IMR-90 (cell line): ENCODE data around the gene ZFAND2A. TPM values are rescaled to one million over a fixed set of nuclear protein-coding genes. Genes with fewer than 3 reads are reported as not detected.

Experiments
- ATAC-seq: fragments of 200-7000 bp; cut with Tn5 transposase; 2 replicates; pipeline ENCODE4 v1.9.1; 2020; ENCODE audit warnings: low read depth, mild to moderate bottlenecking, moderate library complexity
- BruUV-seq: library from RNA; stranded (reverse); fragments of 400-500 nt; replicated peaks from 2 replicates; lab custom pipeline; 2021; lab: Mats Ljungman, UMichigan
- CTCF ChIA-PET: fragments of 300-600 bp; formaldehyde crosslinking; extraction: SDS; loops from one replicate; lab custom pipeline; 2021; ENCODE audit warnings: antibody characterized with exemption; lab: Yijun Ruan, JAX
- POLR2A ChIA-PET: fragments of 300-600 bp; sonication (Branson Sonifier 250); formaldehyde crosslinking; loops from one replicate; lab custom pipeline; 2022; ENCODE audit warnings: antibody characterized with exemption; ENCODE audit not compliant: unreplicated experiment; lab: Charles Lee
- DNase-seq: peaks from one replicate; pipeline ENCODE4 v3.0.0; 2013
- H2AFZ ChIP-seq: replicated peaks from 2 replicates; pipeline ENCODE3; 2013; ENCODE audit warnings: low read length, mild to moderate bottlenecking; ENCODE audit not compliant: poor library complexity
- H2AK5ac ChIP-seq: 2 replicates; pipeline ENCODE4 v1.6.1; 2013; ENCODE audit warnings: low read depth, low read length, inconsistent platforms
- H2AK9ac ChIP-seq: replicated peaks from 2 replicates; pipeline ENCODE3; 2013; ENCODE audit warnings: mild to moderate bottlenecking, low read depth, low read length, moderate library complexity; ENCODE audit not compliant: poor library complexity
- H2BK120ac ChIP-seq: 2 replicates; pipeline ENCODE4 v1.6.1; 2013; ENCODE audit warnings: low read depth, low read length, inconsistent platforms
- H2BK15ac ChIP-seq: 3 replicates; pipeline ENCODE4 v1.6.1; 2013; ENCODE audit warnings: low read depth, low read length, inconsistent platforms
- H2BK20ac ChIP-seq: 2 replicates; pipeline ENCODE4 v1.6.1; 2013; ENCODE audit warnings: low read depth, mild to moderate bottlenecking, inconsistent platforms, low read length, moderate library complexity
- H2BK5ac ChIP-seq: 2 replicates; pipeline ENCODE4 v1.6.1; 2013; ENCODE audit warnings: mild to moderate bottlenecking, low read depth, low read length, inconsistent platforms; ENCODE audit not compliant: poor library complexity, severe bottlenecking
- H3K14ac ChIP-seq: replicated peaks from 2 replicates; pipeline ENCODE4 v1.6.1; 2013; ENCODE audit warnings: low read depth, low read length, inconsistent platforms
- H3K18ac ChIP-seq: 2 replicates; pipeline ENCODE4 v1.6.1; 2013; ENCODE audit warnings: low read depth, low read length, control low read depth
- H3K23ac ChIP-seq: 2 replicates; pipeline ENCODE4 v1.6.1; 2013; ENCODE audit warnings: low read depth, low read length, inconsistent platforms
- H3K27ac ChIP-seq: 2 replicates; pipeline ENCODE4 v1.5.1; 2013; ENCODE audit warnings: mild to moderate bottlenecking, control low read depth, low read length; ENCODE audit not compliant: insufficient read depth
- H3K27me3 ChIP-seq: 2 replicates; pipeline ENCODE4 v1.6.1; 2013; ENCODE audit warnings: low read length; ENCODE audit not compliant: control insufficient read depth, insufficient read depth
- H3K36me3 ChIP-seq: 2 replicates; pipeline ENCODE4 v1.6.1; 2013; ENCODE audit warnings: low read length, mixed read lengths; ENCODE audit not compliant: control insufficient read depth, insufficient read depth
- H3K4ac ChIP-seq: 2 replicates; pipeline ENCODE4 v1.6.1; 2013; ENCODE audit warnings: low read depth, low read length, inconsistent platforms
- H3K4me1 ChIP-seq: 2 replicates; pipeline ENCODE4 v1.6.1; 2013; ENCODE audit warnings: low read length, mixed read lengths; ENCODE audit not compliant: control insufficient read depth, insufficient read depth
- H3K4me2 ChIP-seq: 2 replicates; pipeline ENCODE4 v1.6.1; 2013; ENCODE audit warnings: low read depth, mild to moderate bottlenecking, control low read depth, low read length, moderate library complexity
- H3K4me3 ChIP-seq: 2 replicates; pipeline ENCODE4 v1.5.1; 2013; ENCODE audit warnings: low read depth, mild to moderate bottlenecking, control low read depth, low read length, moderate library complexity; ENCODE audit not compliant: insufficient read depth
- H3K56ac ChIP-seq: 2 replicates; pipeline ENCODE4 v1.6.1; 2013; ENCODE audit warnings: low read length, inconsistent platforms; ENCODE audit not compliant: insufficient read depth; ENCODE audit errors: extremely low read depth
- H3K79me1 ChIP-seq, 2 experiments: 2 replicates each; pipeline ENCODE4 v1.6.1; 2013; ENCODE audit warnings: low read length in 2 of 2, inconsistent platforms in 1 of 2, low read depth in 1 of 2
- H3K9ac ChIP-seq: 2 replicates; pipeline ENCODE4 v1.6.1; 2013; ENCODE audit warnings: low read depth, low read length, control low read depth
- H3K9me1 ChIP-seq: 2 replicates; pipeline ENCODE4 v1.6.1; 2013; ENCODE audit warnings: low read length, inconsistent platforms; ENCODE audit not compliant: insufficient read depth
- H3K9me3 ChIP-seq: 2 replicates; pipeline ENCODE4 v1.6.1; 2013; ENCODE audit warnings: low read length; ENCODE audit not compliant: control insufficient read depth, insufficient read depth
- H4K20me1 ChIP-seq: 2 replicates; pipeline ENCODE4 v1.6.1; 2013; ENCODE audit warnings: low read length, inconsistent platforms; ENCODE audit not compliant: insufficient read depth
- H4K5ac ChIP-seq: 2 replicates; pipeline ENCODE4 v1.6.1; 2013; ENCODE audit warnings: mild to moderate bottlenecking, low read depth, low read length, control low read depth
- H4K8ac ChIP-seq, 2 experiments: 2 replicates each; pipeline ENCODE4 v1.6.1; 2013; ENCODE audit warnings: low read depth in 2 of 2, low read length in 2 of 2, control low read depth in 1 of 2, inconsistent platforms in 1 of 2
- H4K91ac ChIP-seq: 2 replicates; pipeline ENCODE4 v1.6.1; 2013; ENCODE audit warnings: low read depth, low read length, inconsistent platforms; ENCODE audit not compliant: insufficient read depth
- BHLHE40 ChIP-seq: fragments of 150-350 bp; IDR thresholded peaks from 2 replicates; pipeline ENCODE4 v1.6.1; 2016; ENCODE audit warnings: mild to moderate bottlenecking, low read depth, low read length
- CEBPB ChIP-seq: IDR thresholded peaks from 2 replicates; pipeline ENCODE4 v1.6.1; 2012; ENCODE audit warnings: low read depth, low read length, improper control_type of control experiment
- CHD1 ChIP-seq: IDR thresholded peaks from 2 replicates; pipeline ENCODE4 v1.6.1; 2012; ENCODE audit warnings: low read depth, low read length, improper control_type of control experiment
- ELK1 ChIP-seq: fragments of 150-350 bp; IDR thresholded peaks from 2 replicates; pipeline ENCODE4 v1.6.1; 2016; ENCODE audit warnings: low read depth, mild to moderate bottlenecking, low read length, moderate library complexity, borderline replicate concordance
- FOS ChIP-seq: fragments of 150-350 bp; IDR thresholded peaks from 2 replicates; pipeline ENCODE4 v1.6.1; 2016; ENCODE audit warnings: low read depth, low read length
- MAFK ChIP-seq: IDR thresholded peaks from 2 replicates; pipeline ENCODE4 v1.6.1; 2012; ENCODE audit warnings: low read depth, low read length, improper control_type of control experiment
- MAZ ChIP-seq: IDR thresholded peaks from 2 replicates; pipeline ENCODE4 v1.6.1; 2012; ENCODE audit warnings: low read depth, mild to moderate bottlenecking, low read length, improper control_type of control experiment, moderate library complexity, borderline replicate concordance
- MXI1 ChIP-seq: IDR thresholded peaks from 2 replicates; pipeline ENCODE4 v1.6.1; 2012; ENCODE audit warnings: low read depth, mild to moderate bottlenecking, low read length, moderate library complexity, borderline replicate concordance
- NFE2L2 ChIP-seq: fragments of 150-350 bp; IDR thresholded peaks from 2 replicates; pipeline ENCODE4 v1.6.1; 2016; ENCODE audit warnings: low read depth, mild to moderate bottlenecking, low read length
- POLR2A ChIP-seq: IDR thresholded peaks from 2 replicates; pipeline ENCODE4 v1.6.1; 2012; ENCODE audit warnings: mild to moderate bottlenecking, low read depth, low read length
- RAD21 ChIP-seq: IDR thresholded peaks from 2 replicates; pipeline ENCODE4 v1.6.1; 2012; ENCODE audit warnings: low read length, improper control_type of control experiment
- RCOR1 ChIP-seq: IDR thresholded peaks from 2 replicates; pipeline ENCODE4 v1.6.1; 2012; ENCODE audit warnings: mild to moderate bottlenecking, low read length, improper control_type of control experiment; ENCODE audit not compliant: insufficient replicate concordance
- RFX5 ChIP-seq: IDR thresholded peaks from 2 replicates; pipeline ENCODE4 v1.8.0; 2012; ENCODE audit warnings: low read depth, mild to moderate bottlenecking, low read length, moderate library complexity
- SMC3 ChIP-seq: fragments of 150-350 bp; IDR thresholded peaks from 2 replicates; pipeline ENCODE4 v1.6.1; 2016; ENCODE audit warnings: low read depth, mild to moderate bottlenecking, antibody characterized with exemption, low read length, moderate library complexity
- USF2 ChIP-seq: fragments of 150-350 bp; IDR thresholded peaks from 2 replicates; pipeline ENCODE4 v1.6.1; 2017; ENCODE audit warnings: mild to moderate bottlenecking, antibody characterized with exemption, low read length, low read depth
- WGBS, 2 experiments: methylation state at CpG; one replicate each; pipeline versions ENCODE4 v1.1.5 to v1.1.7; 2013; ENCODE audit warnings: missing lambda C conversion rate in 2 of 2; ENCODE audit not compliant: insufficient read length in 1 of 2; ENCODE audit errors: extremely low coverage in 2 of 2; 5-methylcytosine and 5-hydroxymethylcytosine counted together
- dilution Hi-C: fragments of 300-500 bp; cut with HindIII; formaldehyde crosslinking; loops from one replicate; pipeline ENCODE4 v1.14.3; 2018; ENCODE audit warnings: low sequenced_read_pairs; ENCODE audit not compliant: unreplicated experiment
- in situ Hi-C: fragments of 300-500 bp; cut with MboI; formaldehyde crosslinking; loops from 3 replicates; pipeline ENCODE4 v1.14.3; 2019; ENCODE audit warnings: low sequenced_read_pairs, inconsistent platforms, mixed read lengths
- intact Hi-C: fragments of 100-400 bp; cut with micrococcal nuclease; formaldehyde crosslinking; loops from 2 replicates; pipeline ENCODE4 v1.10.0; 2022
- polyA plus RNA-seq, 3 experiments: library from polyadenylated mRNA; depleted of rRNA; stranded (reverse); fragments of >200 nt; gene quantifications; 2 replicates each; pipeline ENCODE4 v1.2.3, GENCODE V29; 2012; ENCODE audit warnings: low replicate concordance in 1 of 3
- total RNA-seq: library from RNA; depleted of rRNA; stranded (reverse); fragments of >200 nt; gene quantifications from 2 replicates; pipeline ENCODE4 v1.2.3, GENCODE V29; 2012
- TF ChIP-seq, protein P1 (sequence below): conservative IDR thresholded peaks from 2 replicates; pipeline ENCODE4 v1.5.1; 2012; ENCODE audit warnings: mild to moderate bottlenecking, low read depth, low read length, improper control_type of control experiment

The ZFAND2A gene
- total and polyA plus RNA-seq, 2 of the 4 experiments (the other 2 are of a cell fraction), result 11.8 to 28.7 TPM

DNA sequence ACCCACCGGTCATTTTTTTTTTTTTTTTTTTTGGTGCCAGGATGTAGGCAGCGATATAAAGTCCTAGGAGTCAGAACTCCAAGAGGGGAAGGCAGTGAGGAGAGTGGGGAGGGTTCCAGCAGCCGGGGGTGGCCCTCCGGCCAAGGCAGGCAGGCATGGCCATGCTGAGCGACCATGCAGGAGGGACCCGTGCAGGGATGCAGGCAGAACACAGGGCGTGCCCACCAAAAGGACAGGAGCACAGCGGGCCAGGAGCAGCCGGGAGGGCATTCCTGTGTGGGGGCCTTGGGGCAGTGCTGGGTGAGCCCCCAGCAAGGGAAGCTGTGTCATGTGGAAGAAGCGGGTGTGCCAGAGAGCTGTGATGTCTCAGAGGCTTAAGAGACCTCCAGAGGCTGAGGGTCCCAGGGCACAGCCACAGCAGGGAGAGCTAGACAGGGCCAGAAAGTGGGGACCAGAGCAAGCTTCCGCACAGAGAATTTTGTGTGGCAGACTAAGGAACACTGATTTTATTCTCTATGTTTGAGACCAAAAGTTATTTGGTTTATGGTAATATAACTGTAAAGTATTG is 5.7 kb downstream of the ZFAND2A start:
- Histone ChIP-seq H2BK120ac (no peak overlapping the region), H3K14ac (no peak overlapping the region), H4K8ac (no peak overlapping the region), H4K5ac (no peak overlapping the region), H3K56ac (no peak overlapping the region), H2AFZ (no peak overlapping the region), H3K18ac (no peak overlapping the region), H4K20me1 (peaks cover 7% of the 10 kb centered on the region; the same call in 1 of the 2 replicates), H3K36me3 (peaks cover 60% of the 10 kb centered on the region), H3K23ac (no peak overlapping the region), H2BK15ac (no peak overlapping the region), H3K27me3 (no peaks in the 10 kb centered on the region), H4K91ac (no peak overlapping the region), H3K27ac (no peak overlapping the region), H3K79me1 (peaks cover 23 to 49% of the 10 kb centered on the region in 2 experiments), H2AK9ac (no peak overlapping the region), H3K4me2 (no peak overlapping the region), H2BK5ac (no peak overlapping the region), H3K9me3 (no peaks in the 10 kb centered on the region), H2AK5ac (no peak overlapping the region), H2BK20ac (no peak overlapping the region), H3K4me1 (peaks cover 8% of the 10 kb centered on the region), H3K4me3 (no peak overlapping the region), H3K4ac (no peak overlapping the region), H3K9me1 (peaks cover 3% of the 10 kb centered on the region; the same call in 1 of the 2 replicates), H3K9ac (no peak overlapping the region)
- BruUV-seq, result no TSS peak
- ATAC-seq, result no peak
- CTCF ChIA-PET, result no interaction called here
- intact Hi-C loops (no loop called here), dilution Hi-C loops (no loop called here), in situ Hi-C loops (no loop called here)
- no peak for TF ChIP-seq SMC3
- TF ChIP-seq, protein P1, sequence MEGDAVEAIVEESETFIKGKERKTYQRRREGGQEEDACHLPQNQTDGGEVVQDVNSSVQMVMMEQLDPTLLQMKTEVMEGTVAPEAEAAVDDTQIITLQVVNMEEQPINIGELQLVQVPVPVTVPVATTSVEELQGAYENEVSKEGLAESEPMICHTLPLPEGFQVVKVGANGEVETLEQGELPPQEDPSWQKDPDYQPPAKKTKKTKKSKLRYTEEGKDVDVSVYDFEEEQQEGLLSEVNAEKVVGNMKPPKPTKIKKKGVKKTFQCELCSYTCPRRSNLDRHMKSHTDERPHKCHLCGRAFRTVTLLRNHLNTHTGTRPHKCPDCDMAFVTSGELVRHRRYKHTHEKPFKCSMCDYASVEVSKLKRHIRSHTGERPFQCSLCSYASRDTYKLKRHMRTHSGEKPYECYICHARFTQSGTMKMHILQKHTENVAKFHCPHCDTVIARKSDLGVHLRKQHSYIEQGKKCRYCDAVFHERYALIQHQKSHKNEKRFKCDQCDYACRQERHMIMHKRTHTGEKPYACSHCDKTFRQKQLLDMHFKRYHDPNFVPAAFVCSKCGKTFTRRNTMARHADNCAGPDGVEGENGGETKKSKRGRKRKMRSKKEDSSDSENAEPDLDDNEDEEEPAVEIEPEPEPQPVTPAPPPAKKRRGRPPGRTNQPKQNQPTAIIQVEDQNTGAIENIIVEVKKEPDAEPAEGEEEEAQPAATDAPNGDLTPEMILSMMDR, result no peak
- no peak for TF ChIP-seq ELK1
- no peak for TF ChIP-seq RCOR1
- TF ChIP-seq CEBPB, result no peak
- TF ChIP-seq MAFK, result no peak
- no peak for TF ChIP-seq USF2
- TF ChIP-seq RAD21, result no peak
- no peak for TF ChIP-seq NFE2L2
- TF ChIP-seq MXI1, result no peak
- no peak for TF ChIP-seq BHLHE40
- no peak for TF ChIP-seq CHD1
- TF ChIP-seq POLR2A, result no peak
- TF ChIP-seq FOS, result no peak
- TF ChIP-seq RFX5, result no peak
- TF ChIP-seq MAZ, result no peak
- POLR2A ChIA-PET, result no interaction called here
- no peak for DNase-seq
- WGBS, 2 experiments, result 86% methylated on average over 7 of the region's 11 CpGs; no CpG with 5 or more reads in 1 of the 2 experiments
